ENCODE measurements around the gene ACOXL.
A peak's percentile ranks its signal among the peaks of the same experiment; 100 is the strongest.
"Not testable (repeated sequence)": the region's sequence is repeated elsewhere in the genome, so short reads cannot be mapped to it uniquely, and the experiment has no call there.

Gene ACOXL

GRCh38 chr2:110941226-110941625 lies 208.9 kb downstream of the ACOXL start:
- no peak for DNase-seq

GRCh38 chr2:110943070-110943634 lies 210.8 kb downstream of the ACOXL start:
- no peak for DNase-seq

GRCh38 chr2:110946902-110947301 lies 214.5 kb downstream of the ACOXL start:
- peak; percentile 33 for DNase-seq

- DNase-seq: peak; percentile 52
Measured at GRCh38 chr2:110948027-110948674, 215.8 kb downstream of the ACOXL start.

GRCh38 chr2:110950281-110950680 lies 217.9 kb downstream of the ACOXL start:
- no peak for DNase-seq

GRCh38 chr2:110955045-110955444 lies 222.7 kb downstream of the ACOXL start:
- DNase-seq: no peak

GRCh38 chr2:110955556-110955955 lies 223.2 kb downstream of the ACOXL start:
- DNase-seq: no peak

GRCh38 chr2:110957293-110957692 lies 224.9 kb downstream of the ACOXL start:
- DNase-seq: no peak

- DNase-seq: no peak
Measured at GRCh38 chr2:110958346-110959119, 226.2 kb downstream of the ACOXL start.

- no peak for DNase-seq
Measured at GRCh38 chr2:110959198-110959597, 226.8 kb downstream of the ACOXL start.

- no peak for DNase-seq
Measured at GRCh38 chr2:110960281-110960680, 227.9 kb downstream of the ACOXL start.

GRCh38 chr2:110960954-110961353 lies 228.6 kb downstream of the ACOXL start:
- no peak for DNase-seq

GRCh38 chr2:110961643-110962042 lies 229.3 kb downstream of the ACOXL start:
- not testable (repeated sequence) for DNase-seq

GRCh38 chr2:110969696-110970095 lies 237.3 kb downstream of the ACOXL start:
- DNase-seq: no peak

GRCh38 chr2:110970201-110970600 lies 237.8 kb downstream of the ACOXL start:
- no peak for DNase-seq

GRCh38 chr2:110971811-110972210 lies 239.4 kb downstream of the ACOXL start:
- DNase-seq: no peak

- no peak for DNase-seq
Measured at GRCh38 chr2:110973262-110973661, 240.9 kb downstream of the ACOXL start.

- DNase-seq: no peak
Measured at GRCh38 chr2:110977403-110977802, 245.0 kb downstream of the ACOXL start.

- no peak for DNase-seq
Measured at GRCh38 chr2:110978148-110978547, 245.8 kb downstream of the ACOXL start.

GRCh38 chr2:110978756-110979470 lies 246.5 kb downstream of the ACOXL start:
- no peak for DNase-seq

GRCh38 chr2:110979471-110980338 lies 247.3 kb downstream of the ACOXL start:
- DNase-seq: peak; percentile 48

GRCh38 chr2:110980339-110981062 lies 248.1 kb downstream of the ACOXL start:
- DNase-seq: no peak
